Muscle of leg (tissue), 11 donors: Measurements from ENCODE around the gene GBF1. TPM values are rescaled to one million over a fixed set of nuclear protein-coding genes. Genes with fewer than 3 reads are reported as not detected.
A peak's percentile ranks its signal among the peaks of the same experiment; 100 is the strongest.

Experiments
- DNase-seq: peaks from one replicate; pipeline ENCODE4 v3.0.0; 2013
- H3K27ac ChIP-seq: one replicate; pipeline ENCODE4 v1.5.1; 2013; ENCODE audit warnings: mild to moderate bottlenecking, low read length, control low read depth
- H3K27me3 ChIP-seq: one replicate; pipeline ENCODE4 v1.6.1; 2013; ENCODE audit warnings: low read length; ENCODE audit not compliant: control insufficient read depth, insufficient read depth
- H3K36me3 ChIP-seq: one replicate; pipeline ENCODE4 v1.6.1; 2013; ENCODE audit warnings: low read length; ENCODE audit not compliant: control insufficient read depth, insufficient read depth
- H3K4me1 ChIP-seq: one replicate; pipeline ENCODE4 v1.6.1; 2013; ENCODE audit warnings: low read length; ENCODE audit not compliant: control insufficient read depth, insufficient read depth
- H3K4me3 ChIP-seq: one replicate; pipeline ENCODE4 v1.5.1; 2013; ENCODE audit warnings: low read length, control low read depth
- H3K9me3 ChIP-seq: replicated peaks from 2 replicates; pipeline ENCODE4 v1.6.1; 2013; ENCODE audit warnings: low read depth, low read length; ENCODE audit not compliant: control insufficient read depth
- WGBS: methylation state at CpG from one replicate; pipeline ENCODE4 v1.1.5; 2013; ENCODE audit warnings: missing lambda C conversion rate; ENCODE audit not compliant: insufficient coverage; 5-methylcytosine and 5-hydroxymethylcytosine counted together
- polyA plus RNA-seq, 8 donors: library from polyadenylated mRNA; unstranded; fragments of 120-200 nt; gene quantifications; one replicate each; pipeline versions ENCODE4 v1.2.1 to v1.2.3, GENCODE V29; 2013; ENCODE audit warnings: inconsistent platforms in 1 of 8, low replicate concordance in 1 of 8; ENCODE audit not compliant: insufficient read length in 8 of 8, insufficient read depth in 1 of 8
- total RNA-seq: library from RNA; stranded (reverse); fragments of 120-200 nt; gene quantifications from one replicate; pipeline ENCODE4 v1.2.4, GENCODE V29; 2013

GBF1 gene
- total and polyA plus RNA-seq, 9 donors, result 27.2 to 54.6 (median 44.9) TPM

GRCh38 chr10:102384053-102384452 is 138.7 kb downstream of the GBF1 start:
- Histone ChIP-seq H3K27me3 (no peaks in the 10 kb centered on the region), H3K36me3 (peaks cover 50% of the 10 kb centered on the region), H3K4me1 (peaks cover 2% of the 10 kb centered on the region), H3K4me3 (no peak overlapping the region), H3K9me3 (no peaks in the 10 kb centered on the region), H3K27ac (no peak overlapping the region)
- no peak for DNase-seq
- no CpG with 5 or more reads among the region's 6 CpGs for WGBS

- H3K9me3 ChIP-seq, result no peaks in the 10 kb centered on the region
- no peak overlapping the region for H3K27ac ChIP-seq
- no peak for DNase-seq
- H3K27me3 ChIP-seq, result no peaks in the 10 kb centered on the region
- H3K4me1 ChIP-seq, result peaks cover 2% of the 10 kb centered on the region
- peaks cover 42% of the 10 kb centered on the region for H3K36me3 ChIP-seq
- 90% methylated on average over 1 of the region's 4 CpGs for WGBS
- no peak overlapping the region for H3K4me3 ChIP-seq
Observed at GRCh38 chr10:102384606-102385429, 139.5 kb downstream of the GBF1 start.

DNA sequence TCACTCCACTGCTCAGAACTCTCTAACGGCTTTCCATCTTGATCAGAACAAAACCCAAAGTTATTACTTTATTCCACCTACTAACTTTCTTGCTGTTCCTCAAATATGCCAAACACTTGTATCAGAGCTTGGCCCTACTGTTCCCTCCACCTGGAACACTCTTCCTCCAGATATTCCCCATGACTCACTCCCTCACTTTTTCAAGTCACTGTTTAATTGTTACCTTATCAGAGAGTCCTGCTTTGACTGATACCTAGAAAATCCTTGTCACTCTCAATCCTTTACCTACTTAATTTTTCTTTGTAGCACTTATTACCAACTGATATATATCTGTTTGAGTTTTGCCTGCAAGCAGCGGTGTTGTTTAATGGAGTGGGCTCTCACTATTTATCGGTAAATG is 144.6 kb downstream of the GBF1 start:
- H3K4me1 ChIP-seq, result peaks cover 13% of the 10 kb centered on the region
- H3K4me3 ChIP-seq, result no peak overlapping the region

DNA sequence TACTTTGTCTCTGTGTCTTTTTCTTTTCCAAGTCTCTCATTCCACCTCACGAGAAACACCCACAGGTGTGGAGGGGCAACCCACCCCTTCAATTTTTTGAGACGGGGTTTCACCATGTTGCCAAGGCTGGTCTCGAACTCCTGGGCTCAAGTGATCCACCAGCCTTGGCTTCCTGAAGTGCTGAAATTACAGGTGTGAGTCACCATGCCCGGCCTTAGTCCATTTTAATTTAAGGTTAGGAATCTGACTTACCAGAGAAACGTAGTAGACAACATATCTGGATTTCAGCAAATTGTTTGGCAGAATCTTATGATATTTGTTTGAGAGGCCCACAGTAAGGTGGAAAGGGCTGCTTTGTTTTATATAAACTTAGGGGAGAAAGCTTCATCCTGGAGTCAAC is 147.0 kb downstream of the GBF1 start:
- 86% methylated on average over 3 of the region's 5 CpGs for WGBS

More for the DNA sequence above, 144.6 kb downstream of the GBF1 start:
- H3K27ac ChIP-seq, result no peak overlapping the region
- no peak for DNase-seq
- H3K36me3 ChIP-seq, result no peaks in the 10 kb centered on the region
- peaks cover 3% of the 10 kb centered on the region for H3K27me3 ChIP-seq
- H3K9me3 ChIP-seq, result no peaks in the 10 kb centered on the region
- WGBS, result 100% methylated on average over 1 of the region's 3 CpGs

DNA sequence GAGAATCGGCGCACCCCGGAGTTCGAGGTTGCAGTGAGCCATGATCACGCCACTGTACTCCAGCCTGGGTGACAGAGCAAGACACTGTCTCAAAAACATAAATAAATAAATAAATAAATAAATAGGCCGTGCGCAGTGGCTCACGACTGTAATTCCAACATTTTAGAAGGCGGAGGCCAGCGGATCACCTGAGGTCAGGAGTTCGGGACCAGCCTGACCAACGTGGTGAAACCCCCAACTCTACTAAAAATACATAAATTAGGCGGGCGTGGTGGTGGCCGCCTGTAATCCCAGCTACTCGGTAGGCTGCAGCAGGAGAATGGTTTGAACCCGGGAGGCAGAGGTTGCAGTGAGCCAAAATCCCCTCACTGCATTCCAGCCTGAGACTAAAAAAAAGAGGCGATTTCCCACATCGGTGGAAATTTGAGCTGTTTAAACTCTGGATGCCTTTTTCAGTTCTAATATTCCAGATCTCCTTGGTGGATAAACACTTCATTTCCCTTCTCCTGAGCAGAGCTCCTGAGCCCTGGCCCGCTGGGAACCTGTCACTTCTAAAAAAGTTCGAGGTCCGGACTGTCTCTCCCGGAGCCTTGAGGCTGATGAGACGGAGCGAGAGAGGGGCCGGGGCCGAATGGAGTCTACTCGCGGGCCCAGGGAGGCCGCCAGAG is 148.2 kb downstream of the GBF1 start:
- Histone ChIP-seq H3K27ac (peak overlapping the region; percentile 95), H3K9me3 (no peaks in the 10 kb centered on the region), H3K27me3 (peaks cover 3% of the 10 kb centered on the region), H3K4me1 (peaks cover 27% of the 10 kb centered on the region), H3K4me3 (peak overlapping the region; percentile 87), H3K36me3 (peaks cover 18% of the 10 kb centered on the region)
- DNase-seq, result no peak
- WGBS, result 19% methylated on average over 22 of the region's 30 CpGs

More for the DNA sequence above, 147.0 kb downstream of the GBF1 start:
- DNase-seq, result no peak
- peaks cover 6% of the 10 kb centered on the region for H3K36me3 ChIP-seq
- peaks cover 3% of the 10 kb centered on the region for H3K27me3 ChIP-seq
- no peak overlapping the region for H3K4me3 ChIP-seq
- no peak overlapping the region for H3K27ac ChIP-seq
- peaks cover 27% of the 10 kb centered on the region for H3K4me1 ChIP-seq
- H3K9me3 ChIP-seq, result no peaks in the 10 kb centered on the region

DNA sequence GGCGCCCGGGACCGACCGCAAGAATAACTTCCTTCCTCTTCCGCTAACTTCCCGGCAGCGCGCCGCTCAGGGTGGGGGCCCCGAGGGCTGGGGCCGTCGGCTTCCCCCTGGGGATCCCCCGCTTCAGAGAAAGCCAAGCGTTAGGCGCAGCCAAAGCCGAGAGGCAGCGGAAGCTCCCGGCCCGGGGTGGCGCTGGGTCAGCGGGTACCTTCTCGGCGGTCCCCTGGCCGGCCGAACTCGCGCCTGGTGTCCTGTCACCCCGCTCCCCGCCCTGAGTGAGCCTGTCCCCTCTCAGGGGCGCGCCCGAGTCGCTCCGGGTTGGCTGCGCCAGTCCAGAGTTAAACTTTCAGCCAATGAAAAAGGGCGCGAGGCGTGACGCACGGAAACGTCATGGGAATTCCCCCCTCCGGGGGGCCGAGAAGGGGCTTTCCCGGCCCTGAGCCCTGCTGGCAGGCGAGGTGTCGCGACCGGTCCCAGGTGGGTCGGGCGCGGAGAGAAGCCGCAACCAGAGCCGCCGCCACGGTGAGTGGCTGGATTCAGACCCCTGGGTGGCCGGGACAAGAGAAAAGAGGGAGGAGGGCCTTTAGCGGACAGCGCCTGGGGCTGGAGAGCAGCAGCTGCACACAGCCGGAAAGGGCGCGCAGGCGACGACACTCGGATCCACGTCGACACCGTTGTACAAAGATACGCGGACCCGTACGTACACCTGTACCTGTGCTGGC is 148.9 kb downstream of the GBF1 start:
- under 1% methylated on average over 67 of the region's 71 CpGs for WGBS
- Histone ChIP-seq H3K27ac (peak overlapping the region; percentile 95), H3K9me3 (no peaks in the 10 kb centered on the region), H3K4me3 (peak overlapping the region; percentile 87), H3K4me1 (peaks cover 34% of the 10 kb centered on the region), H3K27me3 (peaks cover 3% of the 10 kb centered on the region), H3K36me3 (peaks cover 19% of the 10 kb centered on the region)
- peak; percentile 97 for DNase-seq

DNA sequence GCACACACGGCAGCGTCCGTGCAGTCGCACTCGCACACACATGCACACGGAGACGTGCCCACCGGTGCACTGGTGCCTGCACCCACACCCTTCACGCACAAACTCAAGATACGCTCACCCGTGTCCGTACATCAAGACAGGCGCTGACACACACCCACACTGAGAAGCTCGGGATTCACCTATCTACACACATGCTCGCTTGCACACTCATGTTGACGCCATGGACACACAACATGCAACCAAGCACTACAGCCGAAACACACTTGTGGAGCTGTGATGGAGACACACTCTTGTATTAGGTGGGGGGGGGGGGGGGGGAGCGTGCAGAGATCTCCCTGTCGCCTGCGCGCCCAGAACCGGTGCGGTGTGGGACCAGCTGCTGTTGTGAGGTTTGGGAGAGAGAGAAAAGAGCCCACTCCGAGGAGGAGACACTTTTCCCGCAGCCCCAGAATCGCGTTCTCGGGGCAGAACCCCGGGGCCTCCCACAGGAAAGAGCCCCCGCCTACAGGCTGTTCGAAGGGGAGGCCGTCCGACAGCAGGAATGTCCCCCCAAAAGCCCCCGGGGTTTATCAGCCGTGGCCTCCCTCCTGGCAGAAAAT is 149.6 kb downstream of the GBF1 start:
- no peaks in the 10 kb centered on the region for H3K9me3 ChIP-seq
- H3K4me1 ChIP-seq, result peaks cover 38% of the 10 kb centered on the region
- peak overlapping the region; percentile 95 for H3K27ac ChIP-seq
- peaks cover 22% of the 10 kb centered on the region for H3K36me3 ChIP-seq
- H3K27me3 ChIP-seq, result peaks cover 3% of the 10 kb centered on the region
- 2% methylated on average over 18 of the region's 35 CpGs for WGBS
- peak overlapping the region; percentile 87 for H3K4me3 ChIP-seq
- DNase-seq, result no peak

- peaks cover 3% of the 10 kb centered on the region for H3K27me3 ChIP-seq
- peak; percentile 97 for DNase-seq
- H3K9me3 ChIP-seq, result no peaks in the 10 kb centered on the region
- peak within 1 kb of the TSS; percentile 95 for H3K27ac ChIP-seq
- peaks cover 29% of the 10 kb centered on the region for H3K36me3 ChIP-seq
- WGBS, result 0% methylated on average over 26 of the region's 42 CpGs
- peak within 1 kb of the TSS; percentile 87 for H3K4me3 ChIP-seq
- H3K4me1 ChIP-seq, result peaks cover 41% of the 10 kb centered on the region
Observed at GRCh38 chr10:102395400-102396316, 150.3 kb downstream of the GBF1 start, which contains the start of gene NFKB2. NFKB2 (plus strand) TSS chr10:102395705; CDS start chr10:102395960, 255 bp downstream.

- no peak for DNase-seq
- peak overlapping the region; percentile 87 for H3K4me3 ChIP-seq
- H3K27ac ChIP-seq, result peak overlapping the region; percentile 95
- no peaks in the 10 kb centered on the region for H3K27me3 ChIP-seq
- peaks cover 41% of the 10 kb centered on the region for H3K4me1 ChIP-seq
- no peaks in the 10 kb centered on the region for H3K9me3 ChIP-seq
- WGBS, result 51% methylated on average over 3 of the region's 4 CpGs
- peaks cover 36% of the 10 kb centered on the region for H3K36me3 ChIP-seq
Observed at GRCh38 chr10:102396317-102396650, 151.0 kb downstream of the GBF1 start.
